ENCODE data around the gene FAIM. TPM values are rescaled to one million over a fixed set of nuclear protein-coding genes. Genes with fewer than 3 reads are reported as not detected.
"Not testable (repeated sequence)": the region's sequence is repeated elsewhere in the genome, so short reads cannot be mapped to it uniquely, and the experiment has no call there.

FAIM gene
- total RNA-seq: 10 to 100 TPM; 10.8 to 31.6 (median 14.9) TPM

GRCh38 chr3:138608322-138609135 lies at the start of gene FAIM:
Gene FAIM, plus strand, starts transcription at chr3:138608771. Its CDS starts 10,956 bp downstream, at chr3:138619727.
- TF ChIP-seq POLR2AphosphoS5 (IDR thresholded peaks at IDR 0.05): peak in 1 of 3 donors; percentile 23
- no peak for TF ChIP-seq POLR2A (IDR thresholded peaks at IDR 0.05)
- TF ChIP-seq CTCF (IDR thresholded peaks at IDR 0.05): no peak
- Histone ChIP-seq H3K36me3 (no peaks in the 10 kb centered on the region), H3K9me3 (no peaks in the 10 kb centered on the region), H3K4me1 (peaks cover 0 to 3% of the 10 kb centered on the region in 2 donors), H3K4me3 (peak within 1 kb of the TSS; percentile 77 to 85 (median 82)), H3K27me3 (peaks cover 0 to 3% of the 10 kb centered on the region in 2 donors), H3K27ac (peak within 1 kb of the TSS; percentile 94 to 96)
- intact Hi-C loops (cut with DNase I; ENCODE audit: low total_unique reads): no loop called here
- DNase-seq (ENCODE audit: low spot score in 2 of 2): peak; percentile 41 to 72

GRCh38 chr3:138559134-138559533 lies 49.4 kb upstream of the FAIM start:
- TF ChIP-seq POLR2AphosphoS5 (IDR thresholded peaks at IDR 0.05) (no peak), POLR2A (IDR thresholded peaks at IDR 0.05) (no peak), CTCF (IDR thresholded peaks at IDR 0.05) (no peak)
- H3K36me3 ChIP-seq: no peaks in the 10 kb centered on the region
- H3K9me3 ChIP-seq: peaks cover 20 to 47% of the 10 kb centered on the region in 2 donors
- no peaks in the 10 kb centered on the region for H3K27me3 ChIP-seq
- no peak overlapping the region for H3K4me3 ChIP-seq
- no peaks in the 10 kb centered on the region for H3K4me1 ChIP-seq
- intact Hi-C loops (cut with DNase I; ENCODE audit: low total_unique reads): no loop called here
- no peak for DNase-seq (ENCODE audit: low spot score in 2 of 2)
- H3K27ac ChIP-seq: no peak overlapping the region

GRCh38 chr3:138560501-138560900 lies 48.1 kb upstream of the FAIM start:
- no peaks in the 10 kb centered on the region for H3K36me3 ChIP-seq
- peaks cover 20 to 45% of the 10 kb centered on the region in 2 donors for H3K9me3 ChIP-seq
- no peak for TF ChIP-seq CTCF (IDR thresholded peaks at IDR 0.05)
- TF ChIP-seq POLR2A (IDR thresholded peaks at IDR 0.05): no peak
- no peak for TF ChIP-seq POLR2AphosphoS5 (IDR thresholded peaks at IDR 0.05)
- no peaks in the 10 kb centered on the region for H3K4me1 ChIP-seq
- H3K27ac ChIP-seq: no peak overlapping the region
- no peak overlapping the region for H3K4me3 ChIP-seq
- H3K27me3 ChIP-seq: no peaks in the 10 kb centered on the region
- intact Hi-C loops (cut with DNase I; ENCODE audit: low total_unique reads): no loop called here
- no peak for DNase-seq (ENCODE audit: low spot score in 2 of 2)

GRCh38 chr3:138562902-138563301 lies 45.7 kb upstream of the FAIM start:
- H3K27ac ChIP-seq; H3K4me1 ChIP-seq; H3K36me3 ChIP-seq; intact Hi-C loops (cut with DNase I; ENCODE audit: low total_unique reads); H3K4me3 ChIP-seq; H3K27me3 ChIP-seq; DNase-seq (ENCODE audit: low spot score in 2 of 2): not testable (repeated sequence)
- peaks cover 17 to 31% of the 10 kb centered on the region in 2 donors for H3K9me3 ChIP-seq

GRCh38 chr3:138566293-138566692 lies 42.3 kb upstream of the FAIM start:
- H3K27me3 ChIP-seq; H3K4me3 ChIP-seq; DNase-seq (ENCODE audit: low spot score in 2 of 2); H3K36me3 ChIP-seq; H3K27ac ChIP-seq; H3K4me1 ChIP-seq; intact Hi-C loops (cut with DNase I; ENCODE audit: low total_unique reads); H3K9me3 ChIP-seq: not testable (repeated sequence)

- Histone ChIP-seq H3K4me3 (no peak overlapping the region), H3K36me3 (no peaks in the 10 kb centered on the region), H3K27me3 (no peaks in the 10 kb centered on the region), H3K27ac (no peak overlapping the region), H3K9me3 (no peaks in the 10 kb centered on the region), H3K4me1 (no peaks in the 10 kb centered on the region)
- intact Hi-C loops (cut with DNase I; ENCODE audit: low total_unique reads): no loop called here
- TF ChIP-seq POLR2A (IDR thresholded peaks at IDR 0.05) (no peak), CTCF (IDR thresholded peaks at IDR 0.05) (no peak), POLR2AphosphoS5 (IDR thresholded peaks at IDR 0.05) (no peak)
- DNase-seq (ENCODE audit: low spot score in 2 of 2): no peak
These were observed 41.2 kb upstream of the FAIM start for GRCh38 chr3:138567403-138567802.
